ENCODE results near the gene IGSF21. TPM values are rescaled to one million over a fixed set of nuclear protein-coding genes. Genes with fewer than 3 reads are reported as not detected.

The IGSF21 gene
- total RNA-seq, 1 donor from 2014 or later: not detected

DNA sequence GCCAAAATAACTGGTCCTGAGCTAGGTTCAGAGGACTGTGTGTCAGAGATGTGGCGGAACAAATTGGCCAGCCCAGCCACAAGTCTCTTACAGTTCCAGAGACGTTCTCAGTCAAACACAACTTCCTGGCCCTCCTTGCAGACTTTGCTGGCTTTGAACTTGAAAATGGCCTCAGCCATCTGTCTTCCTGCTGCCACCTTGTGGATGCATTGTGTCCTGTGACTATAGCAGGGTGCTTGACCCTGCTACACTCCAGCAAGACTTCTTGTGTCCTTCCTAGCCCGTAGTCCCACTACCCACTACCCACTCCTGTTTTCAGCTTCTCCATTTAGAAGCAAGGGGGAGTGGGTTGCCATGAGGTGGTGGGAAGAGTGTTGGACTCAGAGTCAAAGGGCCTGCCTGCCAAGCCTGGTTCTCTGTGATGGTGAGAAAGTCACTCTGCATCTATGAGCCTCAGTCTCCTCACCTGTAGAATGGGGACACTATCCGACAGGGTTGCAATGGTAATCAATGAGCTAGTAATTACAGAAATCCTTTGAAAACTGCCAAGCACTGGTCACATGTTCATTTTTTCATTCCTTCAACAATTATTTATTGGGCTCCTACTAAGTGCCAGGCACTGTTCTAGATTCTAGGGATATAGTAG lies 109.9 kb downstream of the IGSF21 start:
- TF ChIP-seq, protein P1, sequence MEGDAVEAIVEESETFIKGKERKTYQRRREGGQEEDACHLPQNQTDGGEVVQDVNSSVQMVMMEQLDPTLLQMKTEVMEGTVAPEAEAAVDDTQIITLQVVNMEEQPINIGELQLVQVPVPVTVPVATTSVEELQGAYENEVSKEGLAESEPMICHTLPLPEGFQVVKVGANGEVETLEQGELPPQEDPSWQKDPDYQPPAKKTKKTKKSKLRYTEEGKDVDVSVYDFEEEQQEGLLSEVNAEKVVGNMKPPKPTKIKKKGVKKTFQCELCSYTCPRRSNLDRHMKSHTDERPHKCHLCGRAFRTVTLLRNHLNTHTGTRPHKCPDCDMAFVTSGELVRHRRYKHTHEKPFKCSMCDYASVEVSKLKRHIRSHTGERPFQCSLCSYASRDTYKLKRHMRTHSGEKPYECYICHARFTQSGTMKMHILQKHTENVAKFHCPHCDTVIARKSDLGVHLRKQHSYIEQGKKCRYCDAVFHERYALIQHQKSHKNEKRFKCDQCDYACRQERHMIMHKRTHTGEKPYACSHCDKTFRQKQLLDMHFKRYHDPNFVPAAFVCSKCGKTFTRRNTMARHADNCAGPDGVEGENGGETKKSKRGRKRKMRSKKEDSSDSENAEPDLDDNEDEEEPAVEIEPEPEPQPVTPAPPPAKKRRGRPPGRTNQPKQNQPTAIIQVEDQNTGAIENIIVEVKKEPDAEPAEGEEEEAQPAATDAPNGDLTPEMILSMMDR (conservative IDR thresholded peaks at IDR 0.05; ENCODE audit: low read depth, low read length): peak; percentile 57
- DNase-seq (ENCODE audit: low read depth): no peak
- H3K4me3 ChIP-seq (ENCODE audit: low read depth, low read length): no peak overlapping the region

DNA sequence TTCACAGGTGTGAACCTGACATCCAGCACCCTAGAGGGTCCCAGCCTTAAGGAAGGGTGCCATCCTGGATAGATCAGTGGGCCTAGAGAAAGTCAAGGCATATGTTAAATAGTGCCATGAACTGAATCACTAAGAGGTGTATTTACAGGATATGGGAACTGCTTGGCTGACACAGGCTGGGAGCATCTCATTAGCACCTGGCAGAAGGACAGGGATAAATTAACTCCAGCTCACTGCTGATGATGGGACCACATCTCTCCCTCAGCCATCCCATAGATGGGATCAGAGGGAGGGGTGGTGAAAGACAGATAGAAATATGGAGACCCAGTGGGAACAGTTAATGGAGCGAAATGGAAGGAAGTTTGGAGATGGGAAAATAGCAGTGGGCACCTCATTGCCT lies 122.0 kb downstream of the IGSF21 start:
- no peak overlapping the region for H3K4me3 ChIP-seq (ENCODE audit: low read depth, low read length)
- DNase-seq (ENCODE audit: low read depth): no peak
- TF ChIP-seq, protein P1 (conservative IDR thresholded peaks at IDR 0.05; ENCODE audit: low read depth, low read length): no peak

DNA sequence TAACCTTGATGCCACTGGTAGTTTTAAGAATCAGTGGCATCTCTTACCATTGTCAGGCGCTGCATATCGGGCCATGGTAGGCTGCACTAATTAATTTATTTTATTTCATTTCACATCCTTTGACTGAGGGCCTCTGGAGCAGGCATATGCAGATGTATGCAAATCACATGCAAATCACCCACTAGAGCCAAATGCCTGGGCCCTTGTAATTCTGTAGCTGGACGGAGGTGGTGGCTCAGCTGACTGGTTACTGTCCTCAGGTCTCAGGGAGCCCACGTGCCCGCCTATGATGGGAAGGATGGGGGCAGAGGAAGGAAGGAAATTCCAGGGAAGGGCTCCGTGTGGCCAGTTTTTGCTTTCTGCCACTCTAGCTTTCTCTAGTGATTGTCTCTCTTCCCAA lies 122.7 kb downstream of the IGSF21 start:
- no peak for DNase-seq (ENCODE audit: low read depth)
- no peak overlapping the region for H3K4me3 ChIP-seq (ENCODE audit: low read depth, low read length)
- TF ChIP-seq, protein P1 (conservative IDR thresholded peaks at IDR 0.05; ENCODE audit: low read depth, low read length): no peak

DNA sequence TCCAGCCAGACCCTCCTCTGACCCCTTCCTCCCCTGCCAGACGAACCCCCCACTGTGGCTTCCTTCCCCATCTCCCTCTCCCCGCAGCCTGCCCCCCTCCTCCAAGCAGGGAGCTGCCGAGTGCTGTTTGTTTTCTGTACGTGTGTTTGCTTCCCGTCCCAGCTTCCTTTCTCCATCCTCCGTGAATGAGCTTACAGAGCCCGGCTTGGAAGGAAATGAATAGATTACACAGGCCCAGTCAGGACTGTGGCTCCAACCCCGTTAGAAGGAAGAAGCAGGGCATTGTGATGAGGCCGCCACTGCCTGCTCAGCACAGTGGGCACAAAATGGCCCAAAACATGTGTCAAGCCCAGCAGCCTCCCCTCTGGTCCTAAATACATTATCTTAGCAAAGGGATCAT lies 123.2 kb downstream of the IGSF21 start:
- no peak overlapping the region for H3K4me3 ChIP-seq (ENCODE audit: low read depth, low read length)
- TF ChIP-seq, protein P1 (conservative IDR thresholded peaks at IDR 0.05; ENCODE audit: low read depth, low read length): no peak
- no peak for DNase-seq (ENCODE audit: low read depth)

DNA sequence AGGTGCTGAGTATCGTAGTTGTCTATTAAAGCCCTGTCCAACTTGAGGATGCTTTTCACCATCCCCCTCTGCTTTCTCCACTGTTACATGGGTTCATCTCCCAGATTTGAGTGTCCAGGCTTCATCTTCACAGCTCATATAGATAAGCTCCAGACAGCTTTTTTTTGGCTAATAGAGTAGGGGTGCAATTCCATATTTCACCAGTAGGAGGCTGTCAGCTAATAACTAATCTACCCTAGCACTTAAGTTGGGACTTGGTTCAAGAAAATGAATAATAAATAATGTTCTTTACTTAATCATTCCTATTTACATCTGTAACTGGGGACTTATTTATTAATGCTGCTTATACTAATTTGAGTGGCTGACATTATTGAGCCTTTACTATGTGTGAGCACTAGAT lies 124.5 kb downstream of the IGSF21 start:
- H3K4me3 ChIP-seq (ENCODE audit: low read depth, low read length): no peak overlapping the region
- TF ChIP-seq, protein P1 (conservative IDR thresholded peaks at IDR 0.05; ENCODE audit: low read depth, low read length): peak; percentile 42
- no peak for DNase-seq (ENCODE audit: low read depth)

DNA sequence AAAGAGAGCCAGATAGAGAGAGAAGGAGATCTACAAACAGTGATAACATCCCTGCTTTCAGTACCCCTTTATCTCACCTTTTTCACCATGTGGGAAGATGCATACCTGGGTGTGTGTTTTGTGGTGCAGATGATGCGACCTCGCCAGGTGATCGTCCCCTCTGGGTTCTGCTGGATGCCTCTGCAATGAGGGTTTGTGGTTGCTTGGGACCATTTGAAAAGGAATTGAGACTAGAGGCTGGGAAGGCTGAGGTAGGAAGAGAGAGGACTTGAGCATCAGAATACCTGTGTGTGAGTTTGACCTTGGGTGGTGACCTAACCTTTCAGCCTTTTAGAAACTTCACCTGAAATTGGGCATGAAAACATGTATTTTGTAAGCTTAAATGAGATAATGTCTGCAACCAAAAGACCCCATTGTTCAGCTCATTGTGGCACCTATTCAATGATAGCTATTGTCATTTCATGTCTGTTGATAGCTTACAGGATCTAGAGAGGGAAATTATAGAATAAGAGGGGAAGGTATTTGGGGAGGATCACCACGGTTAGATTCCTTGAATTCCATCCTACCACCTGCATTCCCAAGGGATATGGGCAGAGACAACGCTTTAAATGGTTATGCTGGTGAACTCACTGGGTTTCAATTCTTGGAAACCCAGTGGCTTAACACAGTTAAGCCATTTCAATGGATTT lies 125.7 kb downstream of the IGSF21 start:
- TF ChIP-seq, protein P1 (conservative IDR thresholded peaks at IDR 0.05; ENCODE audit: low read depth, low read length): no peak
- no peak for DNase-seq (ENCODE audit: low read depth)
- H3K4me3 ChIP-seq (ENCODE audit: low read depth, low read length): no peak overlapping the region
